Measurements from ENCODE around the gene NKAIN2.
"Not testable (repeated sequence)": the region's sequence is repeated elsewhere in the genome, so short reads cannot be mapped to it uniquely, and the experiment has no call there.

NKAIN2 gene

GRCh38 chr6:124546601-124547000 is 742.9 kb downstream of the NKAIN2 start:
- Histone ChIP-seq H3K27me3 (ENCODE audit: insufficient read depth, low read length) (no peaks in the 10 kb centered on the region), H3K79me2 (ENCODE audit: control insufficient read depth, insufficient read depth, low read length, unreplicated experiment) (no peaks in the 10 kb centered on the region), H3K36me3 (ENCODE audit: insufficient read depth, low read length) (no peaks in the 10 kb centered on the region), H2AFZ (ENCODE audit: low read length, unreplicated experiment) (no peak overlapping the region), H3K4me3 (ENCODE audit: low read depth, low read length) (no peak overlapping the region), H3K27ac (ENCODE audit: low read depth, low read length) (no peak overlapping the region), H3K4me1 (ENCODE audit: control insufficient read depth, insufficient read depth, low read length, unreplicated experiment) (no peaks in the 10 kb centered on the region)

- H3K4me1 ChIP-seq (ENCODE audit: control insufficient read depth, insufficient read depth, low read length, unreplicated experiment) = no peaks in the 10 kb centered on the region
These were observed 748.1 kb downstream of the NKAIN2 start for GRCh38 chr6:124551711-124552233.

GRCh38 chr6:124557873-124558272 is 754.2 kb downstream of the NKAIN2 start:
- Histone ChIP-seq H3K4me3 (ENCODE audit: low read depth, low read length) (no peak overlapping the region), H3K4me1 (ENCODE audit: control insufficient read depth, insufficient read depth, low read length, unreplicated experiment) (no peaks in the 10 kb centered on the region), H3K79me2 (ENCODE audit: control insufficient read depth, insufficient read depth, low read length, unreplicated experiment) (no peaks in the 10 kb centered on the region), H3K27me3 (ENCODE audit: insufficient read depth, low read length) (no peaks in the 10 kb centered on the region), H2AFZ (ENCODE audit: low read length, unreplicated experiment) (peak overlapping the region; percentile 25), H3K27ac (ENCODE audit: low read depth, low read length) (no peak overlapping the region), H3K36me3 (ENCODE audit: insufficient read depth, low read length) (no peaks in the 10 kb centered on the region)

More at GRCh38 chr6:124551711-124552233, 748.1 kb downstream of the NKAIN2 start:
- Histone ChIP-seq H3K79me2 (ENCODE audit: control insufficient read depth, insufficient read depth, low read length, unreplicated experiment) (no peaks in the 10 kb centered on the region), H3K27me3 (ENCODE audit: insufficient read depth, low read length) (no peaks in the 10 kb centered on the region), H3K36me3 (ENCODE audit: insufficient read depth, low read length) (no peaks in the 10 kb centered on the region), H3K4me3 (ENCODE audit: low read depth, low read length) (no peak overlapping the region), H3K27ac (ENCODE audit: low read depth, low read length) (no peak overlapping the region), H2AFZ (ENCODE audit: low read length, unreplicated experiment) (no peak overlapping the region)

GRCh38 chr6:124560078-124560477 is 756.4 kb downstream of the NKAIN2 start:
- not testable (repeated sequence) for H3K4me1 ChIP-seq (ENCODE audit: control insufficient read depth, insufficient read depth, low read length, unreplicated experiment); H3K79me2 ChIP-seq (ENCODE audit: control insufficient read depth, insufficient read depth, low read length, unreplicated experiment); H3K27ac ChIP-seq (ENCODE audit: low read depth, low read length)

GRCh38 chr6:124560873-124561567 is 757.4 kb downstream of the NKAIN2 start:
- Histone ChIP-seq H3K4me3 (ENCODE audit: low read depth, low read length) (no peak overlapping the region), H3K27me3 (ENCODE audit: insufficient read depth, low read length) (no peaks in the 10 kb centered on the region), H2AFZ (ENCODE audit: low read length, unreplicated experiment) (no peak overlapping the region), H3K36me3 (ENCODE audit: insufficient read depth, low read length) (no peaks in the 10 kb centered on the region), H3K27ac (ENCODE audit: low read depth, low read length) (no peak overlapping the region), H3K79me2 (ENCODE audit: control insufficient read depth, insufficient read depth, low read length, unreplicated experiment) (no peaks in the 10 kb centered on the region), H3K4me1 (ENCODE audit: control insufficient read depth, insufficient read depth, low read length, unreplicated experiment) (no peaks in the 10 kb centered on the region)

More at GRCh38 chr6:124560078-124560477, 756.4 kb downstream of the NKAIN2 start:
- H3K4me3 ChIP-seq (ENCODE audit: low read depth, low read length); H3K36me3 ChIP-seq (ENCODE audit: insufficient read depth, low read length); H2AFZ ChIP-seq (ENCODE audit: low read length, unreplicated experiment); H3K27me3 ChIP-seq (ENCODE audit: insufficient read depth, low read length): not testable (repeated sequence)

GRCh38 chr6:124561635-124562130 is 758.0 kb downstream of the NKAIN2 start:
- H3K4me3 ChIP-seq (ENCODE audit: low read depth, low read length) = no peak overlapping the region
- H2AFZ ChIP-seq (ENCODE audit: low read length, unreplicated experiment) = no peak overlapping the region
- no peaks in the 10 kb centered on the region for H3K79me2 ChIP-seq (ENCODE audit: control insufficient read depth, insufficient read depth, low read length, unreplicated experiment)
- H3K36me3 ChIP-seq (ENCODE audit: insufficient read depth, low read length) = no peaks in the 10 kb centered on the region
- no peaks in the 10 kb centered on the region for H3K27me3 ChIP-seq (ENCODE audit: insufficient read depth, low read length)
- H3K27ac ChIP-seq (ENCODE audit: low read depth, low read length) = no peak overlapping the region
- no peaks in the 10 kb centered on the region for H3K4me1 ChIP-seq (ENCODE audit: control insufficient read depth, insufficient read depth, low read length, unreplicated experiment)

GRCh38 chr6:124564125-124564524 is 760.5 kb downstream of the NKAIN2 start:
- H3K36me3 ChIP-seq (ENCODE audit: insufficient read depth, low read length); H3K79me2 ChIP-seq (ENCODE audit: control insufficient read depth, insufficient read depth, low read length, unreplicated experiment); H3K4me1 ChIP-seq (ENCODE audit: control insufficient read depth, insufficient read depth, low read length, unreplicated experiment); H3K27ac ChIP-seq (ENCODE audit: low read depth, low read length); H3K4me3 ChIP-seq (ENCODE audit: low read depth, low read length); H3K27me3 ChIP-seq (ENCODE audit: insufficient read depth, low read length); H2AFZ ChIP-seq (ENCODE audit: low read length, unreplicated experiment): not testable (repeated sequence)

- Histone ChIP-seq H3K36me3 (ENCODE audit: insufficient read depth, low read length) (no peaks in the 10 kb centered on the region), H3K4me1 (ENCODE audit: control insufficient read depth, insufficient read depth, low read length, unreplicated experiment) (no peaks in the 10 kb centered on the region), H3K27me3 (ENCODE audit: insufficient read depth, low read length) (no peaks in the 10 kb centered on the region), H3K27ac (ENCODE audit: low read depth, low read length) (no peak overlapping the region), H2AFZ (ENCODE audit: low read length, unreplicated experiment) (no peak overlapping the region), H3K4me3 (ENCODE audit: low read depth, low read length) (no peak overlapping the region), H3K79me2 (ENCODE audit: control insufficient read depth, insufficient read depth, low read length, unreplicated experiment) (no peaks in the 10 kb centered on the region)
These were observed 763.7 kb downstream of the NKAIN2 start for GRCh38 chr6:124567401-124567800.

- no peak overlapping the region for H3K4me3 ChIP-seq (ENCODE audit: low read depth, low read length)
- no peaks in the 10 kb centered on the region for H3K79me2 ChIP-seq (ENCODE audit: control insufficient read depth, insufficient read depth, low read length, unreplicated experiment)
- no peaks in the 10 kb centered on the region for H3K36me3 ChIP-seq (ENCODE audit: insufficient read depth, low read length)
- no peaks in the 10 kb centered on the region for H3K4me1 ChIP-seq (ENCODE audit: control insufficient read depth, insufficient read depth, low read length, unreplicated experiment)
- H3K27ac ChIP-seq (ENCODE audit: low read depth, low read length) = no peak overlapping the region
- H2AFZ ChIP-seq (ENCODE audit: low read length, unreplicated experiment) = no peak overlapping the region
- H3K27me3 ChIP-seq (ENCODE audit: insufficient read depth, low read length) = no peaks in the 10 kb centered on the region
These were observed 770.3 kb downstream of the NKAIN2 start for GRCh38 chr6:124573953-124574352.

GRCh38 chr6:124577734-124578281 is 774.1 kb downstream of the NKAIN2 start:
- Histone ChIP-seq H2AFZ (ENCODE audit: low read length, unreplicated experiment) (no peak overlapping the region), H3K79me2 (ENCODE audit: control insufficient read depth, insufficient read depth, low read length, unreplicated experiment) (no peaks in the 10 kb centered on the region), H3K27me3 (ENCODE audit: insufficient read depth, low read length) (no peaks in the 10 kb centered on the region)

GRCh38 chr6:124590001-124590400 is 786.3 kb downstream of the NKAIN2 start:
- no peaks in the 10 kb centered on the region for H3K79me2 ChIP-seq (ENCODE audit: control insufficient read depth, insufficient read depth, low read length, unreplicated experiment)
- H2AFZ ChIP-seq (ENCODE audit: low read length, unreplicated experiment) = no peak overlapping the region
- no peaks in the 10 kb centered on the region for H3K4me1 ChIP-seq (ENCODE audit: control insufficient read depth, insufficient read depth, low read length, unreplicated experiment)
- no peaks in the 10 kb centered on the region; the same call in 1 of the 2 replicates for H3K27me3 ChIP-seq (ENCODE audit: insufficient read depth, low read length)
- H3K36me3 ChIP-seq (ENCODE audit: insufficient read depth, low read length) = no peaks in the 10 kb centered on the region
- no peak overlapping the region for H3K27ac ChIP-seq (ENCODE audit: low read depth, low read length)
- H3K4me3 ChIP-seq (ENCODE audit: low read depth, low read length) = no peak overlapping the region

More at GRCh38 chr6:124577734-124578281, 774.1 kb downstream of the NKAIN2 start:
- Histone ChIP-seq H3K36me3 (ENCODE audit: insufficient read depth, low read length) (no peaks in the 10 kb centered on the region), H3K4me1 (ENCODE audit: control insufficient read depth, insufficient read depth, low read length, unreplicated experiment) (no peaks in the 10 kb centered on the region), H3K27ac (ENCODE audit: low read depth, low read length) (no peak overlapping the region), H3K4me3 (ENCODE audit: low read depth, low read length) (no peak overlapping the region)

All from ACC112 (cell line).